RCC 7860 (cell line): ENCODE results near the gene ROBO1.
"Not testable (repeated sequence)": the region's sequence is repeated elsewhere in the genome, so short reads cannot be mapped to it uniquely, and the experiment has no call there.

Source experiments
- DNase-seq: peaks from one replicate; pipeline ENCODE4 v3.0.0-alpha.2; 2015; ENCODE audit warnings: low spot score
- FAIRE-seq: peaks from 2 replicates; lab custom pipeline; 2012; peaks lifted over from hg19 to GRCh38; lab: Jason Lieb, UNC

ROBO1 gene

DNA sequence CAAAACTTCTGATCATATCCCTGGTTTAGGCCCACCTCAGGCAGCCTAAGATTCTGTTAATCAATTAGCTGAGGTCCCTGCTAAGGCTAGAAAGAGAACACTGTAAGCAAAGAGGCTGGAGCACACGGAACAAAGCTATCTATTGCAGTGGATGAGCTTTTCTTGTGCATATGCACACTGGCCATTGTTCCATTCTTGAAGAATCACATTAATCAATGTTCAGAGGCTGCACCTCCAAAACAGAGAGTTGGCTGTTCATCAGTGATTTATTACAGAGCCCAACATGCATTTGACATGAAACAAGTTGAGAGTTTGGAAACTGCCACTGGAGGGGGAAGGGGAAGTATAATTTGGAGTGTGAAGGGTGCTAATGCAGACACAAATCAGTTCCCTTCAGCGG lies 873.0 kb downstream of the ROBO1 start:
- DNase-seq, result no peak
- no peak for FAIRE-seq

DNA sequence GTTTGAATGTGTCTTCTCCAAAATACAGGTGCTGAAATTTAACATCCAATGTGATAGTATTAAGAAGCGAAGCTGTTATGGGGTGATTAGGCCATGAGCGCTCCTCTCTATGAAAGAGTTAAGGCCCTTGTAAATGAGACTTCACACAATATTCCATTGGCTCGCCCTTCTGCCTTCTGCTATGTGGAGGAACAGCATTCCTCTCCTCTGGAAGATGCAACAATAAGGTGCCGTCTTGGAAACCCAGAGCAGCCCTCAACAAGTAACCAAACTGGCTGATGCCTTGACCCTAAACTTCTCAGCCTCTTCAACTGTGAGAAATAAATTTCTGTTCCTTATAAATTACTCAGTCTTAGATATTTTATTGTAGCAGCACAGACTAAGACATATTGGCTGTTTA lies 874.6 kb downstream of the ROBO1 start:
- DNase-seq (no peak), FAIRE-seq (no peak)

GRCh38 chr3:78889348-78889747 lies 878.5 kb downstream of the ROBO1 start:
- DNase-seq (no peak), FAIRE-seq (no peak)

GRCh38 chr3:78888635-78889034 lies 879.2 kb downstream of the ROBO1 start:
- FAIRE-seq, result no peak

DNA sequence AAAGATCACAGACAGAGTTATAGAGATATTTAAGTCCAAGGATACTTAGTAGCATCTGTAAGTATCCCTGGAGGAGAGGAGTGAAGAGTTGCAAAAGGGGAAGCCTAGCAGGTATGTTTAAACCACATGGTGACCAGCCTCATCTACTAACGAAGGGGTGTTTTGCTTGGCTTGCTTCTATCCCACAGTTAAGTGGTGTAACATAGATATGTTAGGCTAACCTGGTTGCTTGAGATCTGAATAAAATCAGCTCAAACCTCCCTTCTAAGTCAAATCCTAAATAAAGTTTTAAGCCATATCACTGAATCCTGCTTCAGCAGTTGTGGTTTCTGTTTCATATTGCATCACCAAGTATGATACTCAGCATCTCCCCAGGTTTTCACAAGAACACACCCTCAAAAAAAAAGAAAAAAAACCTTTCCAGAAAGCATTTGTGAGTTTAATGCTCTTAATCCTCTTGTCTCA lies 880.2 kb downstream of the ROBO1 start:
- DNase-seq (no peak), FAIRE-seq (no peak)

More at GRCh38 chr3:78888635-78889034, 879.2 kb downstream of the ROBO1 start:
- no peak for DNase-seq

GRCh38 chr3:78887029-78887428 lies 880.8 kb downstream of the ROBO1 start:
- no peak for FAIRE-seq
- no peak for DNase-seq

GRCh38 chr3:78884567-78884966 lies 883.2 kb downstream of the ROBO1 start:
- not testable (repeated sequence) for DNase-seq, FAIRE-seq

DNA sequence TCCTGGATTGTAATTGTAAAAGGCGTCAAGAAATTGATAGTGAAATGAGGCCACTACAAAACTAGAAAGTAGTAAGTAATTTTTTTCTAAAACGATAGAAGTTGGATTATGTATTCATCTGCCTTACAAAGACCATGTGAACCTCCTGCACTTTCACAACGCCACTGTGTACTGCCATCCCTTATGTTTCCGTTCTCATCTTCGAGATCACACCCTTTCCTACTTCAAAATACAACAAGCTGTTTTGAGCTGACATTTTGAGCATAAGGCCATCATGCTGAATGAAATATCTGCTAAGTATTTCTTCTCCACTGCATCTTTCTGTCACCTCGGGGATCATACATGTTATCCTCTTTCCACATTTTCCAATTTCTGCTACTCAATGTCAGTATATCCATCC lies 885.5 kb downstream of the ROBO1 start:
- DNase-seq, result no peak
- FAIRE-seq, result no peak

- DNase-seq (no peak), FAIRE-seq (no peak)
These were observed 886.3 kb downstream of the ROBO1 start for GRCh38 chr3:78881501-78881900.

DNA sequence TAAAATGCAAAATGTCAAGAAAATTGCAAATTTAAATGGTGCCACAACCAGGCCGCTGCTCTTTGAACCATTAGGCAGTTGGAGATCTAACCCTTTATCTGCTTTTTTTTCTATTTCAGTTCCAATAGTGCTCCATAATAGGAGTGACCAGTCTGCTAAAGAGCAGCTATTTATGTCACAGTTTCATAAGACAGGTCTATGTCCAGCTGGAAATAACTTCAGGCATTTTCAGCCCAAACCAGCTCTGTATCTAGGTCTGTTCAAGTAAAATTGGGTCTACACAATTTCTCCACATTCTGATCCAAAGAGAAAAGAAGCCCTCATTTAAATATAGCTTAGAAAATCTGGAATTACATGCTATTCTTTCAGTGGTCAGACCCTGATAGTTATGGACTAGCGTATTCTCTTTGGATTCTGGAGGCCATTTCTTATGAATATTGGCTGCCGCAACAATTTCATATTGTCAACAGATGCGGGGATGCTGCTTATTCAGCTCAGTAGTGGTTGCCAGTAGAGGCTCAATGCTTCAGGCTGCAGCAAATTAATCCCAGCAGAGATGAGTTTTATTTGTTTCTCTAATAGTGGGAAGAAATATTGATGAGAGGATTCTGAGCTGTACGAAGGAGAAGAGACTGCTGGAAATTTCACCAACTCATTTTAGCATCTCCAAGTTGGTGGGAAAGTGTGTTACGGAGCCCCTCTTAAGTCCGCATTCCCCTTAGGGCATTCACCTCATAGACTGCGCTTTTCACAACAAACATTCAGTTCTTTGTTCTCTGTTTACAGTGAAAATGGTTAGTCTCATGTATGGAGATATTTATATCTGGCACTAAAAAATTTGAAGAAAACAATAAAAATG lies 887.0 kb downstream of the ROBO1 start:
- DNase-seq (no peak), FAIRE-seq (no peak)

- DNase-seq, result no peak
- FAIRE-seq, result no peak
These were observed 888.4 kb downstream of the ROBO1 start for GRCh38 chr3:78879295-78879860.

DNA sequence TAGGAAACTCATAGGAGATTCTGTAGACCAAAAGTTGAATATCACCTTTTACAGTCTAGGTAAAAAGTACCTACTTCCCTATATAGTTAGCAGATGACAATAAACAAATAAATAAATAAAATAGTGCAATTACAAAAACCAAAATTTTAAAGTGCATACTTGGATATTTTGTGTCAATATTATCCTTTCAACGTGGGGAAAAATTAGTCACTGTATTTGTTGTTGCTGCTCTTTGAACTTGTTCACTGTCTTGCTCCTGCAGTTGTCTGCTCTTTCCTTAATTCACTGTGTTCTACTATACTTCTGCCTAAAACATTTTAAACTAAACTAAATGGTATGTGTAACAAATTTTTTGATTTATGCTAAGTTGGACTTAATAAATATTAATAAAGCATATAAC lies 889.0 kb downstream of the ROBO1 start:
- DNase-seq (no peak), FAIRE-seq (no peak)

DNA sequence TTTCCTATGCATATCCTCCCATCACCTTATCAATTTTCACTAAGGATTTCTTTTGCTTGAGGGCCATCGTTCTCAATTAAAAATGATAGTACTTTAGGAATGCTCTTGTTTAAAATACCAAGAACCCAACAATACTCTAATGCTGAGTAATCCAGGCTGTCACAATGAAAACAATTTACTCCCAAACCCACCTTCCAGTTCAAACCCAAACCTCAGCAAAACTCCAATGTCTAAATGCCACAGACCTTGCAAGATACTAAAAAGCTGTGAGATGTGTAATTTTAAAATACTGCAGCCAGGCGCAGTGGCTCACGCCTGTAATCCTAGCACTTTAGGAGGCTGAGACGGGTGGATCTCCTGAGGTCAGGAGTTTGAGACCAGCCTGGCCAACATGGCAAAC lies 889.8 kb downstream of the ROBO1 start:
- DNase-seq (no peak), FAIRE-seq (no peak)

DNA sequence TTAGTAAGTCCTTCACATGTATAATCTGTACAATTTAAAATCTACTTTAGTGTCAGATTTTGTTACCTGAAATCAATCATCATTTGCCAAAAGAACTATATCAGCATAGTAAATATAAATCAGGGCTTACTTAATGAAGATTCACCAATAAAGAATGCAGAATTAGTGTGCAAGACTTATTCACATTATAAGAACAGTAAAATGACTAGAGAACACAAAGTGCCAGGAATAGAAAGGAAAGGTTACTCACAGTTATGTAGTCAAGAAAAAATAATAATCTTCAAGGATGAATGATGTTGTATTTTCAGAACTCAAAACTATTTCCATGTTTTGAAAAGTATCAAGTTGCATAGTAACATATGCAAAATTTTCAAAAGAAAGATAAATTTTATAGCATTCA lies 891.9 kb downstream of the ROBO1 start:
- FAIRE-seq, result no peak
- no peak for DNase-seq

DNA sequence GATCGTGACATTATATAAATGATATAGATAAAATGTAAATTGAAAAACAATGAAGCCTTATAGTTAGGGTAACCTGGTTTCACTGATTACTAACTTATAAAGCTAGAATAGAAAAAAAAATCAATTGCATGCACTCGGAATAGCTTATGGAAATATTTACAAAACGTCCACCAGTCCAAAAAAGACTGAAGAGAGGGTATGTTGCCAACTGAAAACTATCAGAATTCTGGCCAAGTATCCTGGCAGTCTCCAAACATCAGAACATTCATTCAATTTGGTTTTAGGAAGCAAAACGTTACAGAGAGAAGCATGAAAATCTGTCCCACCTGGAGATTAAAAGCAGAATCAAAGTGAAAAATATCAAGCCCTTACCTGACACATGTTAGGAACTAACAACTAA lies 892.4 kb downstream of the ROBO1 start:
- DNase-seq, result no peak
- no peak for FAIRE-seq

GRCh38 chr3:78873641-78874040 lies 894.2 kb downstream of the ROBO1 start:
- no peak for DNase-seq
- no peak for FAIRE-seq

GRCh38 chr3:78872195-78872594 lies 895.6 kb downstream of the ROBO1 start:
- FAIRE-seq, result peak; percentile 57

DNA sequence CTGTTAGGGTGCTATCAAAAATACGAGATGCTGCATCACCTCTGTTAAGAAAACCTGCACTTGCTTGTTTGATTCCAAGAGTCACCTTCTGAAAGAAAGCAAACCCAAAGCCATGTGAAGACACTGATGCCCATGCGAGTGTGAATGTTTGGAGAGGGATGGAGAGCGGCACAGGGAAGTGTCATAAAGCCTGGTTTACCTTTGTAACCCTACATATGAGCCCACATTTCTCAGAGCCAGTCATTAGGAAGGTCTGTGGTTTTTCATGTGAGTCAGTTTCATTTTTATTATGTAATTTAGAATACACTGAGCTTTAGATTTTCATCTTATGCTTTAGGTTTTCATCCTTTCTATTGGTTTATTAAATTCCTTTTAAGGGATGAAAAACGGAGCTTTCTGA lies 896.8 kb downstream of the ROBO1 start:
- FAIRE-seq, result peak; percentile 46
- DNase-seq, result peak; percentile 34

More at GRCh38 chr3:78872195-78872594, 895.6 kb downstream of the ROBO1 start:
- peak; percentile 35 for DNase-seq

DNA sequence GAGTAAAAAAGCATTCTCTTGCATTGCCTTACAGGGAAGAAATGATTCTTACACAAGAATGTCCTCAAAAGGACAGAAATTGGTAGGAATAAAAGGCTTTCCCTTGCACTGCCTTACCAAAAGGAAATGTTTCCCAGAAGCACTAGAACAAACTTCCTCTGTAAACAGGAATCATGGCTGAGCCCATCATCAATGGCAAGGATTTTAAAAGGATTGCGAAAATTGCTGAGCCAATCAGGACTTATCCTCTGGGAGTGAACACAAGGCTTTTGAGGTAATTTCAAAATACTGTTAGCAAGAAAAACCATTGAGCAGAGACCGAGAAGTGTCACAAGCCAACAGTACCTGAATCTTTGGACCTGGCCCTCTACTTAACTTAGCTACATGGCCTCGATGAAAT lies 897.3 kb downstream of the ROBO1 start:
- DNase-seq (no peak), FAIRE-seq (no peak)

- DNase-seq (no peak), FAIRE-seq (no peak)
These were observed 899.2 kb downstream of the ROBO1 start for GRCh38 chr3:78868570-78868969.

GRCh38 chr3:78867409-78868372 lies 900.1 kb downstream of the ROBO1 start:
- DNase-seq (no peak), FAIRE-seq (no peak)
